Vagina (tissue), 2 donors: Measurements from ENCODE around the gene LRRC4C.

Experiments used
- CTCF ChIP-seq, 3 experiments: fragments of 450-650 bp in 2 of 3; fragments of 200-600 bp in 1 of 3; sonication (generic) in 1 of 3; IDR thresholded peaks; one replicate each; pipeline ENCODE4 v1.5.1; 2017 to 2019; ENCODE audit warnings: antibody characterized with exemption in 3 of 3, mild to moderate bottlenecking in 2 of 3, moderate library complexity in 2 of 3
- POLR2A ChIP-seq, 2 donors: fragments of 450-650 bp; IDR thresholded peaks; one replicate each; pipeline ENCODE4 v1.6.1; 2017; ENCODE audit warnings: antibody characterized with exemption in 2 of 2, mild to moderate bottlenecking in 2 of 2, moderate library complexity in 2 of 2

- TF ChIP-seq POLR2A (IDR thresholded peaks at IDR 0.05), result no peak
- no peak for TF ChIP-seq CTCF (IDR thresholded peaks at IDR 0.05)
Measured at GRCh38 chr11:40132912-40133311, 1326.5 kb downstream of the LRRC4C start.
